Left renal pelvis (tissue), 4 donors: ENCODE measurements around the gene SPATA9. TPM values are rescaled to one million over a fixed set of nuclear protein-coding genes. Genes with fewer than 3 reads are reported as not detected.
"Not testable (repeated sequence)": the region's sequence is repeated elsewhere in the genome, so short reads cannot be mapped to it uniquely, and the experiment has no call there.

Source experiments
- DNase-seq, 4 donors: peaks; one replicate each; pipeline ENCODE4 v3.0.0-alpha.2; 2013; ENCODE audit warnings: low read depth in 4 of 4, low spot score in 3 of 4
- polyA plus RNA-seq, 4 donors: library from polyadenylated mRNA; unstranded; fragments of 120-200 nt; gene quantifications; one replicate each; pipeline ENCODE4 v1.2.1, GENCODE V29; 2013; ENCODE audit not compliant: insufficient read length in 4 of 4

Gene SPATA9
- polyA plus RNA-seq, 4 donors, result 1.6 to 2.0 (median 1.7) TPM

- no peak for DNase-seq
These were observed 34.6 kb downstream of the SPATA9 start for GRCh38 chr5:95647886-95648860.

- peak; percentile 86 to 93 (median 90) for DNase-seq
These were observed 36.0 kb downstream of the SPATA9 start, which contains the start of gene RFESD for GRCh38 chr5:95646569-95647431. TSS of gene RFESD (plus strand) at chr5:95646777. CDS start at chr5:95652272, 5,495 bp downstream.

- DNase-seq, result not testable (repeated sequence)
These were observed 36.6 kb downstream of the SPATA9 start for GRCh38 chr5:95646226-95646568.

GRCh38 chr5:95644351-95645042 is 38.3 kb downstream of the SPATA9 start:
- DNase-seq, result no peak

GRCh38 chr5:95643152-95643551 is 39.6 kb downstream of the SPATA9 start:
- no peak for DNase-seq

GRCh38 chr5:95641741-95642220 is 41.0 kb downstream of the SPATA9 start:
- no peak for DNase-seq

GRCh38 chr5:95638632-95639031 is 44.2 kb downstream of the SPATA9 start:
- DNase-seq, result no peak

GRCh38 chr5:95634081-95634480 is 48.7 kb downstream of the SPATA9 start:
- DNase-seq, result no peak

- no peak for DNase-seq
These were observed 49.1 kb downstream of the SPATA9 start for GRCh38 chr5:95633671-95634070.

GRCh38 chr5:95632942-95633341 is 49.8 kb downstream of the SPATA9 start:
- not testable (repeated sequence) for DNase-seq

- DNase-seq, result no peak
These were observed 50.7 kb downstream of the SPATA9 start for GRCh38 chr5:95631991-95632675.

- no peak for DNase-seq
These were observed 51.4 kb downstream of the SPATA9 start for GRCh38 chr5:95631255-95631958.

GRCh38 chr5:95630394-95630917 is 52.3 kb downstream of the SPATA9 start:
- DNase-seq, result no peak

GRCh38 chr5:95628933-95629332 is 53.9 kb downstream of the SPATA9 start:
- no peak for DNase-seq

GRCh38 chr5:95627971-95628810 is 54.6 kb downstream of the SPATA9 start:
- DNase-seq, result no peak

- no peak for DNase-seq
These were observed 56.1 kb downstream of the SPATA9 start for GRCh38 chr5:95626701-95627100.

- no peak for DNase-seq
These were observed 58.4 kb downstream of the SPATA9 start for GRCh38 chr5:95624368-95624767.

GRCh38 chr5:95623706-95624105 is 59.1 kb downstream of the SPATA9 start:
- no peak for DNase-seq
